Trophoblast cell (in vitro differentiated cells and primary cell): ENCODE results near the gene C20orf204. TPM values are rescaled to one million over a fixed set of nuclear protein-coding genes. Genes with fewer than 3 reads are reported as not detected.

Source experiments
- DNase-seq, 2 donors: peaks; one replicate each; pipeline ENCODE4 v3.0.0-alpha.2; 2016
- H2AFZ ChIP-seq: 2 replicates; pipeline ENCODE4 v1.6.1; 2013; ENCODE audit warnings: low read length, moderate library complexity, mild to moderate bottlenecking; ENCODE audit not compliant: insufficient read depth, poor library complexity
- H2AK5ac ChIP-seq: 2 replicates; pipeline ENCODE4 v1.6.1; 2013; ENCODE audit warnings: mild to moderate bottlenecking, low read length
- H2BK120ac ChIP-seq: 2 replicates; pipeline ENCODE4 v1.6.1; 2013; ENCODE audit warnings: low read length, mild to moderate bottlenecking, moderate library complexity; ENCODE audit not compliant: insufficient read depth, poor library complexity
- H2BK12ac ChIP-seq: 2 replicates; pipeline ENCODE4 v1.6.1; 2013; ENCODE audit warnings: mild to moderate bottlenecking, low read length, moderate library complexity
- H2BK5ac ChIP-seq: 2 replicates; pipeline ENCODE4 v1.6.1; 2013; ENCODE audit warnings: low read length, low read depth, moderate library complexity, mild to moderate bottlenecking; ENCODE audit not compliant: poor library complexity
- H3K14ac ChIP-seq: 2 replicates; pipeline ENCODE4 v1.6.1; 2013; ENCODE audit warnings: mild to moderate bottlenecking, low read length
- H3K18ac ChIP-seq: 2 replicates; pipeline ENCODE4 v1.6.1; 2013; ENCODE audit warnings: mild to moderate bottlenecking, low read length
- H3K23ac ChIP-seq: 2 replicates; pipeline ENCODE4 v1.6.1; 2013; ENCODE audit warnings: low read length
- H3K27ac ChIP-seq: 2 replicates; pipeline ENCODE4 v1.5.1; 2013; ENCODE audit warnings: low read depth, mild to moderate bottlenecking, inconsistent platforms, low read length, moderate library complexity
- H3K27me3 ChIP-seq: 2 replicates; pipeline ENCODE4 v1.6.1; 2013; ENCODE audit warnings: inconsistent platforms, mild to moderate bottlenecking, low read length, moderate library complexity; ENCODE audit not compliant: insufficient read depth
- H3K36me3 ChIP-seq, 2 experiments: 1 replicate in 1 of 2; 2 replicates in 1 of 2; pipeline ENCODE4 v1.6.1; 2013; ENCODE audit warnings: low read length in 2 of 2, mild to moderate bottlenecking in 2 of 2, moderate library complexity in 1 of 2; ENCODE audit not compliant: insufficient read depth in 2 of 2, control insufficient read depth in 1 of 2
- H3K4ac ChIP-seq: 2 replicates; pipeline ENCODE4 v1.6.1; 2013; ENCODE audit warnings: low read depth, mild to moderate bottlenecking, low read length, moderate library complexity
- H3K4me1 ChIP-seq, 2 experiments: 1 replicate in 1 of 2; 2 replicates in 1 of 2; pipeline ENCODE4 v1.6.1; 2013; ENCODE audit warnings: low read length in 2 of 2, mild to moderate bottlenecking in 2 of 2, moderate library complexity in 1 of 2; ENCODE audit not compliant: insufficient read depth in 2 of 2, control insufficient read depth in 1 of 2
- H3K4me2 ChIP-seq: 2 replicates; pipeline ENCODE4 v1.6.1; 2013; ENCODE audit warnings: inconsistent platforms, mild to moderate bottlenecking, low read length, moderate library complexity
- H3K4me3 ChIP-seq: 2 replicates; pipeline ENCODE4 v1.5.1; 2013; ENCODE audit warnings: mild to moderate bottlenecking, low read depth, low read length, inconsistent platforms
- H3K79me1 ChIP-seq: one replicate; pipeline ENCODE4 v1.6.1; 2013; ENCODE audit warnings: low read length
- H3K79me2 ChIP-seq: 2 replicates; pipeline ENCODE4 v1.6.1; 2013; ENCODE audit warnings: low read length, mild to moderate bottlenecking; ENCODE audit not compliant: control insufficient read depth, insufficient read depth, poor library complexity
- H3K9ac ChIP-seq: 2 replicates; pipeline ENCODE4 v1.6.1; 2013; ENCODE audit warnings: mild to moderate bottlenecking, low read length
- H3K9me3 ChIP-seq: 2 replicates; pipeline ENCODE4 v1.6.1; 2013; ENCODE audit warnings: low read depth, mild to moderate bottlenecking, control low read depth, inconsistent platforms, low read length; ENCODE audit not compliant: insufficient read depth
- H4K12ac ChIP-seq: 2 replicates; pipeline ENCODE4 v1.6.1; 2013; ENCODE audit warnings: low read depth, mild to moderate bottlenecking, low read length, moderate library complexity
- H4K8ac ChIP-seq: 2 replicates; pipeline ENCODE4 v1.6.1; 2013; ENCODE audit warnings: low read depth, mild to moderate bottlenecking, low read length, moderate library complexity
- H4K91ac ChIP-seq: one replicate; pipeline ENCODE4 v1.6.1; 2013; ENCODE audit warnings: low read depth, mild to moderate bottlenecking, low read length, moderate library complexity
- WGBS: extraction: QIAGEN DNeasy Blood & Tissue Kit; methylation state at CpG from one replicate; pipeline ENCODE4 v1.1.7; 2013; ENCODE audit warnings: missing lambda C conversion rate; ENCODE audit not compliant: insufficient read length, insufficient coverage; ENCODE audit errors: extremely low coverage; 5-methylcytosine and 5-hydroxymethylcytosine counted together
- polyA plus RNA-seq: library from polyadenylated mRNA; stranded (reverse); fragments of 200-250 nt; gene quantifications from 2 replicates; pipeline ENCODE4 v1.2.3, GENCODE V29; 2013

The C20orf204 gene
- polyA plus RNA-seq, result 0.70 and 0.87 TPM in 2 replicates

- H3K23ac ChIP-seq, result no peak within 1 kb of the TSS
- no peak within 1 kb of the TSS for H4K12ac ChIP-seq
- no peaks in the 10 kb centered on the region for H3K79me2 ChIP-seq
- no peak for DNase-seq
- H3K9me3 ChIP-seq, result no peaks in the 10 kb centered on the region
- no peak within 1 kb of the TSS for H3K27ac ChIP-seq
- no peak within 1 kb of the TSS for H3K4ac ChIP-seq
- H3K79me1 ChIP-seq, result peaks cover 4% of the 10 kb centered on the region
- H2AK5ac ChIP-seq, result peak within 1 kb of the TSS; percentile 12
- no peak within 1 kb of the TSS for H3K14ac ChIP-seq
- H3K4me2 ChIP-seq, result no peak within 1 kb of the TSS
- no peak within 1 kb of the TSS for H2BK5ac ChIP-seq
- H2BK120ac ChIP-seq, result no peak within 1 kb of the TSS
- no peaks in the 10 kb centered on the region for H3K27me3 ChIP-seq
- peak within 1 kb of the TSS; percentile 22 for H3K18ac ChIP-seq
- H3K36me3 ChIP-seq, result peaks cover 28 to 31% of the 10 kb centered on the region in 2 experiments
- H4K8ac ChIP-seq, result no peak within 1 kb of the TSS
- WGBS, result no CpG with 5 or more reads among the region's 10 CpGs
- no peak within 1 kb of the TSS for H3K4me3 ChIP-seq
- H3K9ac ChIP-seq, result no peak within 1 kb of the TSS
- no peak within 1 kb of the TSS for H2AFZ ChIP-seq
- H3K4me1 ChIP-seq, result peaks cover 26 to 29% of the 10 kb centered on the region in 2 experiments
- peak within 1 kb of the TSS; percentile 2 for H4K91ac ChIP-seq
- H2BK12ac ChIP-seq, result no peak within 1 kb of the TSS
Observed at GRCh38 chr20:64035933-64036345, at the start of gene C20orf204. Gene C20orf204, plus strand, starts transcription at chr20:64036182. Its CDS starts 142 bp downstream, at chr20:64036324.

GRCh38 chr20:64000906-64001305 is 35.1 kb upstream of the C20orf204 start:
- no peaks in the 10 kb centered on the region for H3K9me3 ChIP-seq
- H3K27ac ChIP-seq, result no peak overlapping the region
- no peak overlapping the region for H2BK5ac ChIP-seq
- no peaks in the 10 kb centered on the region for H3K4me1 ChIP-seq
- H3K18ac ChIP-seq, result no peak overlapping the region
- no peak overlapping the region for H3K23ac ChIP-seq
- H3K36me3 ChIP-seq, result peaks cover 63 to 76% of the 10 kb centered on the region in 2 experiments
- H2BK120ac ChIP-seq, result no peak overlapping the region
- H3K4ac ChIP-seq, result no peak overlapping the region
- H4K91ac ChIP-seq, result no peak overlapping the region
- H3K4me3 ChIP-seq, result no peak overlapping the region
- no peak for DNase-seq
- no peak overlapping the region for H2AFZ ChIP-seq
- no peak overlapping the region for H2BK12ac ChIP-seq
- H3K9ac ChIP-seq, result peak overlapping the region; percentile 63
- H3K79me1 ChIP-seq, result no peaks in the 10 kb centered on the region
- no peak overlapping the region for H4K12ac ChIP-seq
- WGBS, result no CpG with 5 or more reads among the region's 12 CpGs
- H2AK5ac ChIP-seq, result no peak overlapping the region
- H4K8ac ChIP-seq, result no peak overlapping the region
- H3K27me3 ChIP-seq, result no peaks in the 10 kb centered on the region
- no peaks in the 10 kb centered on the region for H3K79me2 ChIP-seq
- H3K14ac ChIP-seq, result no peak overlapping the region
- H3K4me2 ChIP-seq, result no peak overlapping the region

GRCh38 chr20:64001607-64002011 is 34.4 kb upstream of the C20orf204 start:
- no peaks in the 10 kb centered on the region for H3K79me2 ChIP-seq
- DNase-seq, result no peak
- no peak overlapping the region for H3K4me2 ChIP-seq
- no peaks in the 10 kb centered on the region for H3K79me1 ChIP-seq
- no peak overlapping the region for H4K8ac ChIP-seq
- no peak overlapping the region for H2BK5ac ChIP-seq
- H2AFZ ChIP-seq, result no peak overlapping the region
- no peak overlapping the region for H3K23ac ChIP-seq
- no peaks in the 10 kb centered on the region for H3K27me3 ChIP-seq
- H4K91ac ChIP-seq, result no peak overlapping the region
- no CpG with 5 or more reads among the region's 11 CpGs for WGBS
- no peaks in the 10 kb centered on the region for H3K4me1 ChIP-seq
- H3K9ac ChIP-seq, result no peak overlapping the region
- H3K14ac ChIP-seq, result no peak overlapping the region
- H4K12ac ChIP-seq, result no peak overlapping the region
- peaks cover 59 to 73% of the 10 kb centered on the region in 2 experiments for H3K36me3 ChIP-seq
- no peak overlapping the region for H3K27ac ChIP-seq
- no peak overlapping the region for H3K18ac ChIP-seq
- H2BK120ac ChIP-seq, result no peak overlapping the region
- H3K9me3 ChIP-seq, result no peaks in the 10 kb centered on the region
- H2AK5ac ChIP-seq, result no peak overlapping the region
- H3K4me3 ChIP-seq, result no peak overlapping the region
- no peak overlapping the region for H3K4ac ChIP-seq
- H2BK12ac ChIP-seq, result no peak overlapping the region

- H4K12ac ChIP-seq, result no peak overlapping the region
- H3K4me1 ChIP-seq, result no peaks in the 10 kb centered on the region
- no peak overlapping the region for H4K91ac ChIP-seq
- H2BK120ac ChIP-seq, result no peak overlapping the region
- H3K4me3 ChIP-seq, result no peak overlapping the region
- no peak overlapping the region for H3K4ac ChIP-seq
- no CpG with 5 or more reads among the region's 7 CpGs for WGBS
- no peak overlapping the region for H2BK12ac ChIP-seq
- H3K23ac ChIP-seq, result no peak overlapping the region
- H4K8ac ChIP-seq, result no peak overlapping the region
- no peaks in the 10 kb centered on the region for H3K79me2 ChIP-seq
- H3K27me3 ChIP-seq, result no peaks in the 10 kb centered on the region
- no peak overlapping the region for H3K4me2 ChIP-seq
- H2BK5ac ChIP-seq, result no peak overlapping the region
- peaks cover 60 to 71% of the 10 kb centered on the region in 2 experiments for H3K36me3 ChIP-seq
- no peak overlapping the region for H3K27ac ChIP-seq
- no peaks in the 10 kb centered on the region for H3K9me3 ChIP-seq
- no peaks in the 10 kb centered on the region for H3K79me1 ChIP-seq
- H3K14ac ChIP-seq, result no peak overlapping the region
- no peak overlapping the region for H3K18ac ChIP-seq
- no peak for DNase-seq
- H3K9ac ChIP-seq, result peak overlapping the region; percentile 49
- no peak overlapping the region for H2AK5ac ChIP-seq
- no peak overlapping the region for H2AFZ ChIP-seq
Observed at GRCh38 chr20:64003960-64004725, 31.8 kb upstream of the C20orf204 start.
